HS-5 (cell line): ENCODE measurements around the gene CLEC14A.

Experiments used
- DNase-seq: peaks from one replicate; pipeline ENCODE4 v3.0.0-alpha.2; 2012; ENCODE audit warnings: low read depth

The CLEC14A gene

GRCh38 chr14:38248321-38249028, 7.4 kb downstream of the CLEC14A start:
- DNase-seq: no peak

- DNase-seq: no peak
These were observed 12.1 kb downstream of the CLEC14A start for GRCh38 chr14:38243696-38244240.

GRCh38 chr14:38238878-38239277, 17.0 kb downstream of the CLEC14A start:
- DNase-seq: no peak

- no peak for DNase-seq
These were observed 17.6 kb downstream of the CLEC14A start for GRCh38 chr14:38238332-38238731.

- no peak for DNase-seq
These were observed 22.7 kb downstream of the CLEC14A start for GRCh38 chr14:38233218-38233617.

GRCh38 chr14:38226366-38226765, 29.5 kb downstream of the CLEC14A start:
- DNase-seq: no peak

- no peak for DNase-seq
These were observed 29.9 kb downstream of the CLEC14A start for GRCh38 chr14:38225946-38226345.

GRCh38 chr14:38224338-38224737, 31.6 kb downstream of the CLEC14A start:
- no peak for DNase-seq

- no peak for DNase-seq
These were observed 34.8 kb downstream of the CLEC14A start for GRCh38 chr14:38221077-38221476.

- DNase-seq: no peak
These were observed 38.3 kb downstream of the CLEC14A start for GRCh38 chr14:38217553-38217952.

- no peak for DNase-seq
These were observed 42.9 kb downstream of the CLEC14A start for GRCh38 chr14:38213001-38213400.

- DNase-seq: no peak
These were observed 43.8 kb downstream of the CLEC14A start for GRCh38 chr14:38212111-38212510.

GRCh38 chr14:38211255-38211735, 44.6 kb downstream of the CLEC14A start:
- no peak for DNase-seq

GRCh38 chr14:38210587-38211216, 45.2 kb downstream of the CLEC14A start:
- no peak for DNase-seq

GRCh38 chr14:38209572-38210557, 46.0 kb downstream of the CLEC14A start:
- DNase-seq: peak; percentile 16

GRCh38 chr14:38208618-38209562, 47.0 kb downstream of the CLEC14A start:
- no peak for DNase-seq

- DNase-seq: no peak
These were observed 47.9 kb downstream of the CLEC14A start, which contains the start of gene SSTR1 for GRCh38 chr14:38207736-38208617. Gene SSTR1 (plus strand): TSS chr14:38207904. CDS start chr14:38209390, 1,486 bp downstream.

GRCh38 chr14:38207377-38207735, 48.5 kb downstream of the CLEC14A start:
- no peak for DNase-seq

- no peak for DNase-seq
These were observed 49.1 kb downstream of the CLEC14A start for GRCh38 chr14:38206689-38207376.
